HepG2 (cell line): ENCODE measurements around the gene NDUFS6. TPM values are rescaled to one million over a fixed set of nuclear protein-coding genes. Genes with fewer than 3 reads are reported as not detected.

Experiments used
- AGO1 ChIP-seq: fragments of 200-400 bp; formaldehyde crosslinking; IDR thresholded peaks from 2 replicates; pipeline ENCODE4 v1.6.1; 2017; ENCODE audit warnings: mild to moderate bottlenecking, low read depth, low read length, moderate library complexity; ENCODE audit not compliant: poor library complexity, severe bottlenecking
- ARID4A ChIP-seq: sonication (generic); formaldehyde crosslinking; IDR thresholded peaks from 2 replicates; pipeline ENCODE4 v1.5.0; 2020; ENCODE audit warnings: mild to moderate bottlenecking, missing genetic modification reagents, borderline replicate concordance
- CAMTA2 ChIP-seq: sonication (generic); formaldehyde crosslinking; IDR thresholded peaks from 2 replicates; pipeline ENCODE4 v1.4.0; 2020; ENCODE audit warnings: mild to moderate bottlenecking, missing genetic modification reagents, borderline replicate concordance
- CHD4 ChIP-seq: fragments of 200-600 bp; sonication (generic); IDR thresholded peaks from 2 replicates; pipeline ENCODE4 v1.7.0; 2017; ENCODE audit warnings: mild to moderate bottlenecking, low read length, borderline replicate concordance
- E2F5 ChIP-seq: sonication (generic); formaldehyde crosslinking; conservative IDR thresholded peaks from 2 replicates; pipeline ENCODE4 v1.4.0; 2020; ENCODE audit warnings: missing genetic modification reagents
- KLF9 ChIP-seq: IDR thresholded peaks from 2 replicates; pipeline ENCODE4 v1.6.1; 2016; ENCODE audit warnings: low read depth
- MYNN ChIP-seq: sonication (generic); formaldehyde crosslinking; IDR thresholded peaks from 2 replicates; pipeline ENCODE4 v1.4.0; 2020; ENCODE audit warnings: mild to moderate bottlenecking, low read depth, missing genetic modification reagents
- NCOR1 ChIP-seq: fragments of 200-600 bp; sonication (generic); IDR thresholded peaks from 2 replicates; pipeline ENCODE4 v1.7.0; 2017; ENCODE audit warnings: antibody characterized with exemption, low read length, borderline replicate concordance
- NFE2L1 ChIP-seq: sonication (generic); formaldehyde crosslinking; IDR thresholded peaks from 2 replicates; pipeline ENCODE4 v1.4.0; 2020; ENCODE audit warnings: missing genetic modification reagents, mild to moderate bottlenecking, borderline replicate concordance
- NFKBIZ ChIP-seq: IDR thresholded peaks from 2 replicates; pipeline ENCODE4 v1.6.1; 2018; ENCODE audit warnings: missing genetic modification reagents, missing compliant biosample characterization
- POGZ ChIP-seq: sonication (generic); formaldehyde crosslinking; IDR thresholded peaks from 2 replicates; pipeline ENCODE4 v1.4.0; 2020; ENCODE audit warnings: mild to moderate bottlenecking, missing genetic modification reagents
- RAD51 ChIP-seq: fragments of 450-650 bp; IDR thresholded peaks from 2 replicates; pipeline ENCODE4 v1.6.1; 2016; ENCODE audit warnings: borderline replicate concordance
- TOE1 ChIP-seq: sonication (generic); formaldehyde crosslinking; IDR thresholded peaks from 2 replicates; pipeline ENCODE4 v1.4.0; 2020; ENCODE audit warnings: mild to moderate bottlenecking, missing genetic modification reagents
- U2AF2 ChIP-seq: fragments of 200-400 bp; formaldehyde crosslinking; IDR thresholded peaks from 2 replicates; pipeline ENCODE4 v1.6.1; 2017; ENCODE audit warnings: low read depth, mild to moderate bottlenecking, low read length
- ZBTB1 ChIP-seq: sonication (generic); formaldehyde crosslinking; IDR thresholded peaks from 2 replicates; pipeline ENCODE4 v1.4.0; 2020; ENCODE audit warnings: missing genetic modification reagents, borderline replicate concordance
- ZNF326 ChIP-seq: sonication (generic); formaldehyde crosslinking; IDR thresholded peaks from 2 replicates; pipeline ENCODE4 v1.4.0; 2020; ENCODE audit warnings: missing genetic modification reagents, borderline replicate concordance
- ZNF543 ChIP-seq: sonication (generic); formaldehyde crosslinking; IDR thresholded peaks from 2 replicates; pipeline ENCODE4 v1.4.0; 2020; ENCODE audit warnings: mild to moderate bottlenecking, missing genetic modification reagents
- ZNF570 ChIP-seq: sonication (generic); formaldehyde crosslinking; IDR thresholded peaks from 2 replicates; pipeline ENCODE4 v1.4.0; 2020; ENCODE audit warnings: mild to moderate bottlenecking, missing genetic modification reagents, borderline replicate concordance
- ZNF614 ChIP-seq: IDR thresholded peaks from 2 replicates; pipeline ENCODE4 v1.6.1; 2018; ENCODE audit warnings: missing biosample characterization, missing genetic modification reagents, inconsistent platforms, borderline replicate concordance
- ZNF616 ChIP-seq: sonication (generic); formaldehyde crosslinking; IDR thresholded peaks from 2 replicates; pipeline ENCODE4 v1.5.0; 2020; ENCODE audit warnings: low read depth, mild to moderate bottlenecking, missing genetic modification reagents
- ZNF670 ChIP-seq: sonication (generic); formaldehyde crosslinking; IDR thresholded peaks from 2 replicates; pipeline ENCODE4 v1.8.0; 2022; ENCODE audit warnings: mild to moderate bottlenecking, missing genetic modification reagents, borderline replicate concordance
- polyA plus RNA-seq, 8 experiments: library from polyadenylated mRNA; depleted of rRNA in 3 of 8; stranded (reverse) in 7 of 8; unstranded in 1 of 8; fragments of >200 nt; fragmentation: Illumina TruSeq in 4 of 8; extraction: Trizol in 4 of 8; gene quantifications; 2 replicates each; pipeline versions ENCODE4 v1.2.1 to v1.2.3, GENCODE V29; 2011 to 2016; ENCODE audit warnings: low read depth in 4 of 8, missing spikeins in 1 of 8, mixed read lengths in 1 of 8; ENCODE audit not compliant: insufficient read depth in 1 of 8
- total RNA-seq, 5 experiments: library from RNA; depleted of rRNA; stranded (reverse); fragments of >200 nt; fragmentation: Illumina TruSeq; extraction: Trizol; gene quantifications; 2 replicates each; pipeline ENCODE4 v1.2.3, GENCODE V29; 2016; ENCODE audit warnings: low read depth in 1 of 5
- TF ChIP-seq, protein P1 (sequence below): sonication (generic); formaldehyde crosslinking; conservative IDR thresholded peaks from 2 replicates; pipeline ENCODE4 v1.4.0; 2020; ENCODE audit warnings: missing genetic modification reagents

Gene NDUFS6
- total and polyA plus RNA-seq, 2 of the 13 experiments (the other 11 are each of a cell fraction or from before 2014, with no cell fraction given), result 23.7 to 50.4 TPM

GRCh38 chr5:1801222-1801966 is at the start of gene NDUFS6 (continued):
- TF ChIP-seq MYNN (CRISPR knock-in tag) (no peak), ZNF543 (CRISPR knock-in tag) (peak; percentile 73; the same call in 1 of the 2 replicates), NCOR1 (0 out of 2 replicates have a peak, but pooled peaks have one; percentile 33), KLF9 (CRISPR knock-in tag) (no peak), NFE2L1 (no peak), CHD4 (no peak), ZNF326 (CRISPR knock-in tag) (no peak), ZBTB1 (CRISPR knock-in tag) (no peak), ZNF670 (CRISPR knock-in tag) (peak; percentile 85), POGZ (peak; percentile 69), E2F5 (CRISPR knock-in tag) (peak; percentile 70; the same call in 1 of the 2 replicates), ZNF614 (no peak), CAMTA2 (CRISPR knock-in tag) (no peak), TOE1 (CRISPR knock-in tag) (0 out of 2 replicates have a peak, but pooled peaks have one; percentile 39), NFKBIZ (CRISPR knock-in tag) (no peak), RAD51 (no peak), ZNF616 (no peak; the same call in 1 of the 2 replicates), ARID4A (CRISPR knock-in tag) (peak; percentile 91), U2AF2 (no peak), AGO1 (no peak), ZNF570 (CRISPR knock-in tag) (no peak)
- TF ChIP-seq, protein P1, sequence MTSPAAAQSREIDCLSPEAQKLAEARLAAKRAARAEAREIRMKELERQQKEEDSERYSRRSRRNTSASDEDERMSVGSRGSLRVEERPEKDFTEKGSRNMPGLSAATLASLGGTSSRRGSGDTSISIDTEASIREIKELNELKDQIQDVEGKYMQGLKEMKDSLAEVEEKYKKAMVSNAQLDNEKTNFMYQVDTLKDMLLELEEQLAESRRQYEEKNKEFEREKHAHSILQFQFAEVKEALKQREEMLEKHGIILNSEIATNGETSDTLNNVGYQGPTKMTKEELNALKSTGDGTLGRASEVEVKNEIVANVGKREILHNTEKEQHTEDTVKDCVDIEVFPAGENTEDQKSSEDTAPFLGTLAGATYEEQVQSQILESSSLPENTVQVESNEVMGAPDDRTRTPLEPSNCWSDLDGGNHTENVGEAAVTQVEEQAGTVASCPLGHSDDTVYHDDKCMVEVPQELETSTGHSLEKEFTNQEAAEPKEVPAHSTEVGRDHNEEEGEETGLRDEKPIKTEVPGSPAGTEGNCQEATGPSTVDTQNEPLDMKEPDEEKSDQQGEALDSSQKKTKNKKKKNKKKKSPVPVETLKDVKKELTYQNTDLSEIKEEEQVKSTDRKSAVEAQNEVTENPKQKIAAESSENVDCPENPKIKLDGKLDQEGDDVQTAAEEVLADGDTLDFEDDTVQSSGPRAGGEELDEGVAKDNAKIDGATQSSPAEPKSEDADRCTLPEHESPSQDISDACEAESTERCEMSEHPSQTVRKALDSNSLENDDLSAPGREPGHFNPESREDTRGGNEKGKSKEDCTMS (CRISPR knock-in tag), result no peak
